HS-27A (cell line): ENCODE data around the gene CHL1.

Experiments used
- DNase-seq: peaks from one replicate; pipeline ENCODE4 v3.0.0-alpha.2; 2012; ENCODE audit warnings: low read depth, missing footprints

Gene CHL1

DNA sequence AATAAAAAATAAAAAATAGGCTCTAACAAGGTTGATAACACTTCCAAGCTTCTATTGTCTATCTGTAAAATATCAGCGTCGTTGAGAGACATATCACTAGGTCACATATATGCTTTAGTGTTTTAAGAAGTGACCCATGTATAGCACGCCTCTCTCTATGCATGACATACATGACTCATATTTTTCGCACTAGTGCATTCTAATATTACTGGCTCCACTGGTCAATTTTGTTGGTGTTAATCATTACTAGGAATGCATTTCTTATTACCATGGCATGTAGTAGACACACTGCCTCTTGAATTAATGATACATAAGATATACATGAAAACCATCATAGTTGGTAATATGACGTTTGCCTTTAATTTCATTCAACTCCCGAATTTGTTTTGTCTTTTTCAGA, 203.1 kb downstream of the CHL1 start:
- no peak for DNase-seq

DNA sequence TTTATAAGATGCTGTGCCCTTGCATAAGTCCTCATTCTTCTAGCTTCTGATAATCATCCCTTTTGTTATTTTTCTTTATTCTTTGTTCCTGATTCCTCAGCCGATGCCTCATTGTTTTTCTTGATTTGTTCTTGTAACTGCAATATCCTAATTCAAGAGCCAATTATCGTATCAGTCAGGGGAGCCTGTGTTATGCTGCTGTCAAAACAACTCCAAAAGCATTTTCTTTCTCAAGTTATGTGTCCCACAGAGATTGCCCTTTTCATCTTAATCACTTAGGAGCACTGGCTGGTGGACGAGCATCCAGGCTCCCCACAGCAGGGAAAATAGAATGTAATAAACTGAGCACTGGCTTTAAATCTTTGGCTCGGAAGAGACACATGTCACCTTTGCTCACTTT, 207.3 kb downstream of the CHL1 start:
- no peak for DNase-seq

DNA sequence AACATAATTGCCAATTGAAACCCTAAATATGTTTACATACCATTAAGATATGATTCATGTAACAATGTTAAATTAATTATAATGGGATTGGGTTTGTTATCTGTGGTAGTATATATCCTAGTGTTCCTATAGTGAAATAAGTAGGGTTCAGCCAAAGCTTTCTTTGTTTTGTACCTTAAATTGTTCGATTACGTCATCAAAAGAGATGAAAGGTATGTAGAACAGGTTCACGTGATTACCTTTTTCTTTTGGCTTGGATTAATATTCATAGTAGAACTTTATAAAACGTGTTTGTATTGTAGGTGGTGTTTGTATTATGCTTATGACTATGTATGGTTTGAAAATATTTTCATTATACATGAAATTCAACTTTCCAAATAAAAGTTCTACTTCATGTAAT, 212.4 kb downstream of the CHL1 start:
- DNase-seq = no peak

DNA sequence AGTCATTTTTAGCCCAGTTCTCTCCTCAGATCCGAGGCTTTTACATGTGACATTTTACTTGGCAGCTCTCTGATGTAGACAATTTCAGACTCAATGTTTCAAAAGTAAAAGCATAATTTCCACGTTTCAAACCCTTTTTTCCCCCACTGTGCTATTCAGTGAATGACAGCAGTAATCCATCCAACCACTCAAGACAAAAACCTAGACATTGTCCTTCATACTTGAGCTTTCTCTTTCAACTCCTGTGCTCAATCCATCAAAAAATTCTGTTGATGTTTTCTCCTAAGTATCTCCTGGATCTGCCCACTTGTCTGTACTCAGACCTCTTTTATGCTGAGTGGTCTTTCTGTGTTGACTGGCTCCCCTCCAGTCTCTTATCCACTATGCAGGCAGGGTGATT, 214.7 kb downstream of the CHL1 start:
- no peak for DNase-seq

DNA sequence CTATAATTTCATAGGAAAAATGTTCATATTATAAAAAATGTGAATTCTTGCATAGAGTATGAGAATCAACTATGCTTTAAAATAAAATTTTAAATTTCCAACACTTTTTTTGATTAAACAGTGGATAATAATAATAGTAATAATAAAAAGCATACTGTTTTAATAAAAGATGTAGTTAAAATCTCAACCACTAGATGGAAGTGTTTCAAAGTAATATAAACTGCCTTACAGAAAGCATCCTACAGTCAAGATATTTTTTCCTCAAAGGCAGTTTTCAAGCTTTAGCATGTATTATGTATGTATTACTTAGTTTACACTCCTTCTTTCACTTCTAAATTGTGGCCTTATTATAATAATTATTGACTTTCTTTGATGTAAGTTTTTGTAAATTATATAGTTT, 217.5 kb downstream of the CHL1 start:
- no peak for DNase-seq

DNA sequence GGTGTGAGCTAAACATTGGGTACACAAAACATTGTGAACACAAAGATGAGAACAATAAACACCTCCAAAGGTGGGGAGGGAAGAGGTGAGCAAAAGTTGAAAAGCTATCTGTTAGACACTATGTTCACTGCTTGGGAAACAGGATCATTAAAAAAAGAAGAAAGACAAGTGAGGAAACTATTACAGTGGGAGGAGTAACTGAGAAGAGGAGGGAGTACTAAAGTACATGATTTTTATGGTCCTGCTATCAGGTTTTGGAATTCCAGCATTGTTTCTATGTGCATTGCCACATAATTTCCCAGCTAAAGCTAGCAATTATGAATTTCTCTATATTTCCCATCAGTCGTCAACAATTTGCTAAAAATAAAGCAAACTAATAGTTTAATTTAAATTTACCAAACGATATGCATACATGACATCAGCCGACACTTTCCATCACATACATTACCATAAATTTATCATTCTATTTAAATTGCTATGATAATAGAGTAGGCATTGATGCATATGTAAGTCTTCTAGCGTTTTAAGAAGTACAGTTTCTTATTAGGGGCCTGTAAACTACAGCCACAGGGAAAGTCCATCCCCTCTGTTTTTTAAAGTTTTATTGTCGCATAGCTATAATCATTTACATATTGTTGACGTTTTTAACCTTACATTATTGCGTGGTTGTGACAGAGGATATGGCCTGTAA, 221.8 kb downstream of the CHL1 start:
- no peak for DNase-seq

DNA sequence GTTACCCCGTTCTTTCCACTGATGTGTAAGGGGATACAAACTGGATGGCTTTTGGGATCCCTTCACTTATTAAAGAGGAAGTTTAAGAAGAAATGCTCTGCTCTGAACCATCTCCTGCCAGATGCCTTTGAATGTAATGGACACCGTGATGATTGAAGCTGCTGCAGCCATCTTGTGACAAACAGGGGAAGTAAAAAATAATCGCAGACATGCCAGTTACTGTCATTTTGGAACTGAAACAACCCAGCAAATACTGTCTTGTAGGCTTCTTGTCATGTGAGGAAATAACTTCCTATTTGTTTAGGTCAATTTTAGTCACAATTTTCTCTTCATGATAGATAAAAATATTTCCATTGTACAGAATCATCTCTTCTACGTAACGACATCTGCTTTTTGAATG, 224.0 kb downstream of the CHL1 start:
- no peak for DNase-seq

DNA sequence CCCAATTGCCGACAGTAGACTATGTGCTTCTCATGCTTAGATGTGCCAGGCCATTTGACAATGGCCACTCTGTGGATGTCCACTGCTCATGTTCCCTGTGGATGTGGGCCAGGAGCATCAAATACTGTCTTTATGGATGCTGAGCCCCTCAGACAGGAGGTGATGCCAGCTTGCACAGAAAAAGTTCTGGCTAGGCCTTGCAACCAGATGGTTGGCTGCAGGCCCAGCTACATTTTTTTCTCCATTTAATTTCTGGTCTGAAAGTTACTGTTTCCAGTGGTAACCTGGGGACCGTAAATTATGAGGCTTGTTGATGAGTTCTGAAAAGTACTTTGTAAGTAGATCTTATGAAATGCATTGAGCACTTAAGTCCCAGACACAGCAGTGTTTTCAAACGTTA, 228.5 kb downstream of the CHL1 start:
- DNase-seq = no peak

DNA sequence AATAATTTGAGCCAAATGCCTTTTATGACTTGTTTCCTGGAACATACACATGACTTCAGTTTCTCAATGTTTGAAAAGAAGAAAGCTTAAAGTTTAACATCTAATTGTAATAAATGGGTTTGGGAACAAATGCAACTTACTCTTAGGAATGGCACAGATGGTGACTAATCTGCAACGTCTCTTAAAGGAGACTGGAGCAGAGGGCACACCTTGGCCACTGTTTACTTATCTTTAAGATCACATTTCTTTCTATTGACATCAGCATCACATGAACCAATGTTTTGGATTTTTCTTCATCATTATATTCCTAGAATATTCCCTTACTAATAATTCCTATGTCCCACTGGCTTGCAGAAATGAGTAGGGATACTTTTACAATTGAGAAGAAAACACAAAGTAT, 229.5 kb downstream of the CHL1 start:
- no peak for DNase-seq

DNA sequence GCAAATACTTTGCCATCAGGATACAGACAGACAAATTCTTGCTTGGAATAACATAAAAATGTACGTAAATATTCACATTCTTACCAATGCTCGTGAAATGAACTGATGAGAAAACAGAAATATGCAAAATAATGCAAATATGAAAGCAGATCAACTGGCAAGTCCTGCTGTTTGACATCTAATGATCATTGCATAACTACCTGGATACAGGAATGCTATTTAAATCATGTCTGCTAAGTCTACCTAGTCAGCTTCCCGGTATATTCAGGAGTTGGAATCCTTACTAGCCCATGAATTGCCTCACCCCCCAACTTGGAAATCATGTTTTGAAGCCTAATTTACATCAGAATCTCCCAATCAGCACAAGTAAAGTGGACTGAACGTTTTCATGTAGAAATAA, 230.6 kb downstream of the CHL1 start:
- DNase-seq = no peak

DNA sequence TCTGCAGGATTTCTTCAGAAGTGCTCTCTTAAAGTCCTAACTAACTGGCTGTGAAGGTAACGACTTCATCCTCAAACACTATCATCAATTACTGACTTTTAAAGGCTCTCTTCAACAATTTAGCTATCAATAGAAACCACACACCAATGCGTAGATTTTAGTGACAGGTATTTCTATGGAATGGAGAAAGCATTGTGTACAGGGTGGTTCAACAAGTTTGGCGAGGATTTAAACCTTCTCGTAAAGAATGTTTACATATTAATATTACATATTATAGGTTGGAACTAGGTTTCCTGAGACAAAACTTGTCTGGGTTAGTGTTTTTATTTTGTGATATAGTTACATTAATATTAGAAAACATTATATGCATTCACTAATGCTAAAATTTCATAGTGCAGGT, 233.6 kb downstream of the CHL1 start:
- DNase-seq = no peak

DNA sequence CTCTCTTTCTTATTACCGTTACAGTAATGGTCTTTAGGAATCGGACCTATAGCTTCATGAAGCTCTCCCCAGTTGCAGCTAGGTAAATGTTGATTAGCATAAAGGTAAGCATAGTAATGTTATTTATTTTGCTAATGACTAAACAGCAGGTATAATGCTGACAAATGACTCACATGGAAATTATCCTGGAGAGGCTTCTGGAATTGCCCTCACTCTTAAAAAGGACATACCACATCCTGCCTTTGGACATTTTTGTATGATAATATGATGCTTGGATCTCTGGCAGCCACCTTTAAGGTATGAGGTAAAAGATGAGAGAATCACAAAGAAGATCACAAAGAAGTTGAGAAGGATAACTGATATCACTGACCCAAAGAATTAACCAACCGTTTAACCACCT, 238.6 kb downstream of the CHL1 start:
- DNase-seq = no peak

DNA sequence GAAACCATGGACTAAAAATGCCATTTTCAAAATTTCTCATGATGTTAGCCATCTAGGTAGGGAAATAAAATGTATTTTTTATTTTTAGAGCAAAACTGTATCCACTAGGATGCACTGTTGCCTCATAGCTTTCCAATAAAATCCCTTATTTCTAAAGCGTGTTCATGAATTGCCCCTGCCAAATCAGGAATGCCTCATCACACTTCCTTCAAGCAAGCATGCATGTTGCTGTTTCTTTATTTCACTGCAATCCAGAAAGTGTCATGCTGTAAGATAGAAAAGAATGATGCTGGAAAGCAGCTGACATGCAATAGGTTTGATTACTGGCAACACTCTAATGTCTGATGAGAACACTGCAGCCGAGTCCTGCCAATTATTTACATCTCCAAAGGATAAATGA, 239.5 kb downstream of the CHL1 start:
- no peak for DNase-seq

DNA sequence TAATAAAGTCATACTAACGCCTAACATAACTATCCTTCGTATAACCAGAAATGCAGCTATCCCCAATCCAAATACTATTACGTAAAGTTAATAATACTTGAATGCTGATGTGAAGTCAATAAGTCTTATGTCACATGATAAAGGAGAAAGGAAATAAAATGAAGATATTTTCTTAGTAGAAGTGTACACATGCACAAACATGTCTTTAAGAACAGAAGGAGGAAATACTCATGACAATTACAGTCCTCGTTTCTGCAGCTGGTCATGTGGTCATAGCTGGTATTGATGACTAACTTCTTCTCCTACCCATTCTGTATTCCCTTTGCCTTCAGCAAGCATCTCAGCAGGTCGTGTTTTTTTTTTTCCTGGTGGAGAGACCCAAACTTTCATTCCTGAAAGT, 244.3 kb downstream of the CHL1 start:
- DNase-seq = no peak

DNA sequence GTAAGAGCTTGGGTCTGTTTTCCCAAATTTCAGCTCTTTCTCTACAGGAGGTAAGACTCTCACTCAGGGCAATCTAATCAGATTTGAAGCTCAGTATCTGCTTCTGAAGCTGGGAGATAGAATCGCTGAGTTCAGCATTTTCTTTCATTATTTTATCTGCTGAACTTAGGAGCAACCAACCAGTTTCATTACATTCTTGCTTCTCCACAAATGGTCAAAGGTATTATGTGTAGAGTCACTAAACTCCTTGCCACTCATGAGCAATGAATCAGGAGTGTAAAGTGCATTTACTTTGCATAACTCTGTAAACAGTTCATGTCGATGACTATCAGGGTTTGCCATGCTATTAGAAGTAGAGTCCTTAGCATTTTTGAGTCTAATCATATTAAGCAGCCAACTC, 249.4 kb downstream of the CHL1 start:
- DNase-seq = no peak

DNA sequence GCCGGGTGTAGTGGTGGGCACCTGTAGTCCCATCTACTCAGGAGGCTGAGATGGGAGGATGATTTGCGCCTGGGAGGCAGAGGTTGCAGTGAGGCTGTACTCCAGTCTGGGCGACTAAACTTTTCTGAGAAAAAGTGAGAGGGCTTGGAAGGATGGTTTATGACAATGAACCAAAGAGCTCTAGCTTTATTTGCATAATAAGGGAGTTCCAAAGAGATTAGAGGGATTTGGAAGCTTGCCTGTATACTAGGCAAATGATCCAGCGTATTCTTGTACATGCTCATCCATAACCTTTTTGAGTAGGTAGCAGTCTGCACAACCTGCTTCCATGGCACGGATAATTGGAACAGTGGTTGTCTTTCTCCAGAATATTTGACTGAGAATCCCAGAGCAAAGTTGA, 251.1 kb downstream of the CHL1 start:
- DNase-seq = no peak

DNA sequence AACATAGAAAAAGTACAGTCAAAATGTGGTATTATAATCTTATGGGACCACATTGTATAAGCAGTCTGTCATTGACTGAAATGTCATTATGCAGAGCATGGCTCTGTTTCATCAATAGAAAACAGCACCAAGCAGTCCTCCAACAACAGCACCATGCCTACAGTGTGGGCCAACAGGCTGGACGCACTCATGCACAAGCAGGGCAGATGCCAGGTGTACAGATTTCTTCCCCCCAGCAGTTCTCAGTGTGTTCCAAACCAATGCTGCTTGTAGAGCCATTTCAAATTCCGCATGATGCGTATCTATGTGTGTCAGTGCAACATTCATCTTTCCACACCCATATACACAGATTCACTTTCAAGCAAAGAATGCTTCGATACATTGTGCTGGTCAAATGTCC, 253.1 kb downstream of the CHL1 start:
- no peak for DNase-seq

DNA sequence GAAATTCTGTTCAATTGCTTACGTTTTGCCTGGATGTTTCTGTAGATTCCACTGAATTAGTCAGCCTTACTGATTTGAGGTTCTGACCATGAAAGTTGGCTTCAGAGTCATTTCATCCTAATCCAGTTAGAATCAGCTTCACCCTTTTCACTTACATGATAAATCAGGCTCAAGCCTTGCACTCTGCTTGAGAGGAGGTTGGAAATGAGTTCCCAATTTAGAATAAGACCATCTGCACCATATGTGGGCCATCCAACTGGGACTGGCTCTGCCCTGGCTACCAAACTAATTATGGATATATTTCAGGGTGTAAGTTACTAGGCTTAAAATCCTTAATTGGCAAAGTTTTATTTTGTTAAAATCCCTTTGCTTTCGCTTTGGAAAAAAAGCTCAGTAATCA, 255.7 kb downstream of the CHL1 start:
- no peak for DNase-seq

DNA sequence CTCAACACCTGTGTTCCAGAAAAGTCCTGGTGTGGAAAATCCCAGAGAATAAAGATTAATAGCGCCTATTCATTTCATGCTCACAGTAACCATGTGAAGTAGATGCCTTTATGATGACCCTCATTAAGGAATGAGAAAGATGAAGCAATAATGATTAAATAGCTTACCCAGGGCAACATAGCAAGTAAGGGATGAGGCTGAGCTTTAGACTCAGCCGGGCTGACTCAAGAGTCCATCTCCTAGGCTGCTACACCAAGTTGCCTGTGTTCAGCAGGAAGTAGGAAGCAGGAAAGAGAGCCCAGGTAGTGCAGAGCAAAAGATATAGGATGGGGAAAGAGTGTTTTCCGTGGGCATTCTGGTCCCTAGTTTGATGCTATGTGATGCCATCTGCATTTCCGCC, 256.5 kb downstream of the CHL1 start:
- DNase-seq = no peak

DNA sequence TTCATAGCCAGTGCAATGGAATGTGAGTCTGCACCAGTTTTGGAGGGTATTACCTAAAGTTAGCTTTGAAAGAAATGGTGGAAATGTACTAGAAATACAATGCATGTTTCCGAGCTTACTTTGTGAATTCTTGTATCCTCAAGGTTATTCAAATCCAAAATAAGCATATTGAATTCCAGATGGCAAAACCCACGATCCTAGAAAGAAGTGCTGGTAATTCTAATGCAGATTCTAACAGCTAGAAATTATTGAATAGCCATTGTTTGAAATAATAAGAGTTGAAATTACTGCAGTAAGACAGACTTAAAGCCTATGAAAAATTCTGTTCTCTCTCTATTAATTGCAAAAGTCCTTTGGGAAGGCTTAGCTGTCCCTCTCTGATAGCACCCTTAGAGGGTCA, 258.4 kb downstream of the CHL1 start:
- DNase-seq = no peak

DNA sequence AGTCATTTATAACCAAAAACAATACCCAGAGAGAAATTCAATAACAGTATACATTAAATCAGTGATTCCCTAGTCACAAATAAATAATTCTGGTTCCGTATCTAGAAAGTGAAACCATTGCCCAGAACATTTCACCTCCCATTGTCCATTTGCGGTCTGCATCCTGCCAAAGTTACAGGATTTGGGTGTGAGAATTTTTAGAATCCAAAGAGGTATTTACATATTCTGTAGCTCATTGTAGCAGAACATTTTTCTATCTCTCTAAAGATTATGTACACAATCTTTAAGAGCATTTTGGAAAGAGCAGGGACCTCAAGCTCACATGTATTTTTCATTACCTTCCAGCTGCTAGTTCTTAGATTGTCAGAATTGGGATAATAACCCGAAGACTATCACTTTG, 261.6 kb downstream of the CHL1 start:
- no peak for DNase-seq

DNA sequence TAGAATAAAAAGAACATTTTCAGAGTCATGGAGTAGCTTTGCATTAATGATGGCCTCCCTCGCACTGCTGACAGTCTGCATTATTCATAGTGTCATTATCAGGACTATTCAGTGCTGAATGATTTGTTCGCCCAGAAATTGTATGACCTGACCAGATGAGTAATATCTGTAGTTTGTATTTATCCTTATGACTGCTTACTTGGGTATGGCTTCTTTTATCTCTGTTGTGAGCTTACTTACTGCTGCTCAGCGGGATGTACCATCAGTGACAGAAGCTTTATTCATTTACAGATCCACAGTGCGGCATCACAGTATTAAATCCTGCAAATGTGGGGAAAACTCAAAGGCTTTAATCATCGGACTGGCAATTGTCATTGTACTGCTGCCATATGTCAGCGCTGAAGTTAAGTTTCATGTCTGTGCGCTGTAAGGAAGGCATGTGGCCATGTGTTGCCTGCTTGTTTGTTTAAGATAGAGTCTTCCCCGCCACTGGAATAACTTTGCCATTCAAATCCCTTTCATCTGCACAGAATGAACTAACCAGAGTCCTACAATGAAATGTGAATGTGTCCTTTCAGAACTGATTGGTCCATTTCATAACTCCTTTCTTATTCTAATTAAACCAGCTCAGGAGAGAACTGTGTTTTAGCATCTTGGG, 262.2 kb downstream of the CHL1 start:
- no peak for DNase-seq
